Neural crest cell (in vitro differentiated cells): ENCODE measurements around the gene NAT8L. TPM values are rescaled to one million over a fixed set of nuclear protein-coding genes. Genes with fewer than 3 reads are reported as not detected.

Experiments used
- DNase-seq: peaks from one replicate; pipeline ENCODE4 v3.0.0; 2021; ENCODE audit warnings: low read depth, mixed read lengths, low spot score
- H3K27ac Mint-ChIP-seq: one replicate; pipeline ENCODE4 v1.8.0; 2021; ENCODE audit warnings: mild to moderate bottlenecking, mixed read lengths; ENCODE audit not compliant: unreplicated experiment
- H3K27me3 Mint-ChIP-seq: 2 replicates; pipeline ENCODE4 v1.8.0; 2021; ENCODE audit warnings: low read depth, mild to moderate bottlenecking, mixed read lengths
- H3K36me3 Mint-ChIP-seq: 2 replicates; pipeline ENCODE4 v1.8.0; 2021; ENCODE audit warnings: low read depth, mild to moderate bottlenecking, mixed read lengths
- H3K4me1 Mint-ChIP-seq: 2 replicates; pipeline ENCODE4 v1.8.0; 2021; ENCODE audit warnings: mixed read lengths
- H3K4me3 Mint-ChIP-seq: one replicate; pipeline ENCODE4 v1.8.0; 2021; ENCODE audit warnings: mild to moderate bottlenecking, mixed read lengths
- H3K9me3 Mint-ChIP-seq: 2 replicates; pipeline ENCODE4 v1.8.0; 2021; ENCODE audit warnings: mixed read lengths
- CTCF ChIP-seq: fragments of 200-600 bp; sonication (generic); conservative IDR thresholded peaks from 2 replicates; pipeline ENCODE4 v1.5.0; 2021; ENCODE audit warnings: antibody characterized with exemption, mild to moderate bottlenecking
- total RNA-seq: library from RNA; stranded (reverse); gene quantifications from 2 replicates; pipeline ENCODE4 v1.2.1, GENCODE V29; 2021

The NAT8L gene
- total RNA-seq, 1 donor from 2014 or later = 19.5 TPM

- TF ChIP-seq CTCF = no peak
- Mint-ChIP-seq H3K27ac (no peak overlapping the region), H3K9me3 (no peaks in the 10 kb centered on the region), H3K4me1 (peaks cover 7% of the 10 kb centered on the region), H3K27me3 (peaks cover 27% of the 10 kb centered on the region), H3K36me3 (no peaks in the 10 kb centered on the region), H3K4me3 (peak overlapping the region; percentile 68)
- no peak for DNase-seq
Observed at GRCh38 chr4:2061186-2062131, 2.3 kb downstream of the NAT8L start.

GRCh38 chr4:2062168-2062807 lies 3.2 kb downstream of the NAT8L start:
- Mint-ChIP-seq H3K27ac (no peak overlapping the region), H3K4me3 (peak overlapping the region; percentile 31), H3K27me3 (peaks cover 19% of the 10 kb centered on the region), H3K4me1 (peaks cover 7% of the 10 kb centered on the region), H3K9me3 (no peaks in the 10 kb centered on the region), H3K36me3 (no peaks in the 10 kb centered on the region)
- TF ChIP-seq CTCF = no peak
- no peak for DNase-seq

- no peak overlapping the region for H3K27ac Mint-ChIP-seq
- peaks cover 12% of the 10 kb centered on the region for H3K27me3 Mint-ChIP-seq
- H3K9me3 Mint-ChIP-seq = no peaks in the 10 kb centered on the region
- H3K4me1 Mint-ChIP-seq = peaks cover 3% of the 10 kb centered on the region
- no peak overlapping the region for H3K4me3 Mint-ChIP-seq
- no peak for TF ChIP-seq CTCF
- H3K36me3 Mint-ChIP-seq = no peaks in the 10 kb centered on the region
- no peak for DNase-seq
Observed at GRCh38 chr4:2062808-2063524, 3.8 kb downstream of the NAT8L start.

- Mint-ChIP-seq H3K4me1 (peaks cover 9% of the 10 kb centered on the region), H3K27ac (no peak overlapping the region), H3K4me3 (no peak overlapping the region), H3K27me3 (peaks cover 12% of the 10 kb centered on the region), H3K9me3 (no peaks in the 10 kb centered on the region), H3K36me3 (no peaks in the 10 kb centered on the region)
- TF ChIP-seq CTCF = no peak
- no peak for DNase-seq
Observed at GRCh38 chr4:2063557-2064275, 4.6 kb downstream of the NAT8L start.
